Measurements from ENCODE around the gene TBX10.

DNA sequence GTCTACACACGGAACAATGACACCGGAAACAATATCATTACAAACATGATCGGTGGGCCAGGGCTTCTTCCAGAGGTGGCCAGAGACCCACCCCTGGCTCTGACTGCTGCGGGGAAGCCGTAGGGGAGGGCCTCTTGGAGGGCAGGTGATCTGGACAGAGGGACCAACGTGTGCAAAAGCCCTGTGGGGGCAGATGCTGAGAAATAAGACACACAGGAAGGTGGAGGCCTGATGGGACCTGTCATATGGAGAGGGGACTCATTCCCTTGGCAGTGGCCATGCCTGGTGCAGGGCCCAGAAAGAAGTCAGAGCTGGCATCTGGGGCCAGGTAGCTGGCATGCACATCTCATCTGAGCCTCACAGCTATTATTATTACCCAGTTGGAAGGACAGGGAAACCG, 33.8 kb upstream of the TBX10 start:
- no peak for TF ChIP-seq SIN3A (IDR thresholded peaks at IDR 0.05; ENCODE audit: borderline replicate concordance, insufficient read depth, low read length)
- TF ChIP-seq POLR2AphosphoS5 (IDR thresholded peaks at IDR 0.05; ENCODE audit: low read depth, low read length), result no peak
- TF ChIP-seq, protein P1, sequence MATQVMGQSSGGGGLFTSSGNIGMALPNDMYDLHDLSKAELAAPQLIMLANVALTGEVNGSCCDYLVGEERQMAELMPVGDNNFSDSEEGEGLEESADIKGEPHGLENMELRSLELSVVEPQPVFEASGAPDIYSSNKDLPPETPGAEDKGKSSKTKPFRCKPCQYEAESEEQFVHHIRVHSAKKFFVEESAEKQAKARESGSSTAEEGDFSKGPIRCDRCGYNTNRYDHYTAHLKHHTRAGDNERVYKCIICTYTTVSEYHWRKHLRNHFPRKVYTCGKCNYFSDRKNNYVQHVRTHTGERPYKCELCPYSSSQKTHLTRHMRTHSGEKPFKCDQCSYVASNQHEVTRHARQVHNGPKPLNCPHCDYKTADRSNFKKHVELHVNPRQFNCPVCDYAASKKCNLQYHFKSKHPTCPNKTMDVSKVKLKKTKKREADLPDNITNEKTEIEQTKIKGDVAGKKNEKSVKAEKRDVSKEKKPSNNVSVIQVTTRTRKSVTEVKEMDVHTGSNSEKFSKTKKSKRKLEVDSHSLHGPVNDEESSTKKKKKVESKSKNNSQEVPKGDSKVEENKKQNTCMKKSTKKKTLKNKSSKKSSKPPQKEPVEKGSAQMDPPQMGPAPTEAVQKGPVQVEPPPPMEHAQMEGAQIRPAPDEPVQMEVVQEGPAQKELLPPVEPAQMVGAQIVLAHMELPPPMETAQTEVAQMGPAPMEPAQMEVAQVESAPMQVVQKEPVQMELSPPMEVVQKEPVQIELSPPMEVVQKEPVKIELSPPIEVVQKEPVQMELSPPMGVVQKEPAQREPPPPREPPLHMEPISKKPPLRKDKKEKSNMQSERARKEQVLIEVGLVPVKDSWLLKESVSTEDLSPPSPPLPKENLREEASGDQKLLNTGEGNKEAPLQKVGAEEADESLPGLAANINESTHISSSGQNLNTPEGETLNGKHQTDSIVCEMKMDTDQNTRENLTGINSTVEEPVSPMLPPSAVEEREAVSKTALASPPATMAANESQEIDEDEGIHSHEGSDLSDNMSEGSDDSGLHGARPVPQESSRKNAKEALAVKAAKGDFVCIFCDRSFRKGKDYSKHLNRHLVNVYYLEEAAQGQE (IDR thresholded peaks at IDR 0.05; ENCODE audit: insufficient read depth in 1 of 2, low read depth in 2 of 2, low read length in 2 of 2), result no peak
- no peak for TF ChIP-seq TAF1 (IDR thresholded peaks at IDR 0.05; ENCODE audit: borderline replicate concordance, insufficient read depth, low read length)

Measured in PFSK-1 (cell line).